Neural cell (in vitro differentiated cells): ENCODE measurements around the gene MFSD1. TPM values are rescaled to one million over a fixed set of nuclear protein-coding genes. Genes with fewer than 3 reads are reported as not detected.

ENCODE experiments used
- H2AFZ ChIP-seq: fragments of 200-600, 300-800 bp; sonication (generic), shearing (Covaris generic); 2 replicates; pipeline ENCODE4 v1.6.0; 2014; ENCODE audit warnings: low read depth, mild to moderate bottlenecking, antibody characterized with exemption, low read length, moderate library complexity
- H3F3A ChIP-seq: fragments of 200-600 bp; shearing (Covaris generic); 2 replicates; pipeline ENCODE4 v1.6.1; 2016; ENCODE audit warnings: mild to moderate bottlenecking, moderate library complexity, mixed read lengths, antibody characterized with exemption, low read length; ENCODE audit not compliant: insufficient read depth, poor library complexity, severe bottlenecking
- H3K27ac ChIP-seq: fragments of 200-600, 300-800 bp; sonication (generic), shearing (Covaris generic); 2 replicates; pipeline ENCODE4 v1.5.1; 2014; ENCODE audit warnings: mild to moderate bottlenecking, low read length, moderate library complexity
- H3K27me3 ChIP-seq: fragments of 300-800, 200-600 bp; sonication (generic), shearing (Covaris generic); 2 replicates; pipeline ENCODE4 v1.6.0; 2014; ENCODE audit warnings: mild to moderate bottlenecking, low read depth, low read length, moderate library complexity; ENCODE audit not compliant: insufficient read depth
- H3K36me3 ChIP-seq: fragments of 300-800, 200-600 bp; sonication (generic), shearing (Covaris generic); 2 replicates; pipeline ENCODE4 v1.5.1; 2014; ENCODE audit warnings: mild to moderate bottlenecking, antibody characterized with exemption, low read length, moderate library complexity; ENCODE audit not compliant: insufficient read depth
- H3K4me2 ChIP-seq: fragments of 300-800, 200-600 bp; sonication (generic), shearing (Covaris generic); 2 replicates; pipeline ENCODE4 v1.6.0; 2014; ENCODE audit warnings: mild to moderate bottlenecking, low read length
- H3K4me3 ChIP-seq: fragments of 300-800, 200-600 bp; sonication (generic), shearing (Covaris generic); 2 replicates; pipeline ENCODE4 v1.5.1; 2014; ENCODE audit warnings: mild to moderate bottlenecking, low read length, moderate library complexity
- H3K79me2 ChIP-seq: fragments of 200-600 bp; shearing (Covaris generic); replicated peaks from 2 replicates; pipeline ENCODE4 v1.6.0; 2014; ENCODE audit warnings: mild to moderate bottlenecking, low read length, moderate library complexity; ENCODE audit not compliant: insufficient read depth
- H3K9ac ChIP-seq: fragments of 300-800, 200-600 bp; sonication (generic), shearing (Covaris generic); 2 replicates; pipeline ENCODE4 v1.6.1; 2016; ENCODE audit warnings: mild to moderate bottlenecking, low read length, mixed read lengths
- H3K9me2 ChIP-seq: fragments of 200-600 bp; shearing (Covaris generic); 2 replicates; pipeline ENCODE4 v1.6.1; 2016; ENCODE audit warnings: mild to moderate bottlenecking, low read length, mixed read lengths; ENCODE audit not compliant: insufficient read depth
- H3K9me3 ChIP-seq: fragments of 200-600, 300-800 bp; sonication (generic), shearing (Covaris generic); 2 replicates; pipeline ENCODE4 v1.6.1; 2016; ENCODE audit warnings: mild to moderate bottlenecking, mixed run types, low read length, moderate library complexity, mixed read lengths
- H4K20me1 ChIP-seq: fragments of 200-600 bp; shearing (Covaris generic); 2 replicates; pipeline ENCODE4 v1.6.1; 2016; ENCODE audit warnings: mild to moderate bottlenecking, mixed run types; ENCODE audit not compliant: insufficient read depth
- CTCF ChIP-seq: fragments of 450-650 bp; IDR thresholded peaks from 2 replicates; pipeline ENCODE4 v1.5.1; 2014; ENCODE audit warnings: antibody characterized with exemption, mild to moderate bottlenecking, moderate library complexity; ENCODE audit not compliant: poor library complexity, severe bottlenecking
- EP300 ChIP-seq: fragments of 450-650 bp; conservative IDR thresholded peaks from 2 replicates; pipeline ENCODE4 v1.6.1; 2014; ENCODE audit warnings: antibody characterized with exemption, mild to moderate bottlenecking, moderate library complexity; ENCODE audit not compliant: poor library complexity, severe bottlenecking
- EZH2 ChIP-seq: fragments of 200-600, 300-800 bp; shearing (Covaris generic), sonication (generic); IDR thresholded peaks from 2 replicates; pipeline ENCODE4 v1.6.1; 2014; ENCODE audit warnings: antibody characterized with exemption, low read length, borderline replicate concordance, mild to moderate bottlenecking; ENCODE audit not compliant: insufficient read depth, poor library complexity, severe bottlenecking
- MXI1 ChIP-seq: fragments of 450-650 bp; conservative IDR thresholded peaks from 2 replicates; pipeline ENCODE4 v1.6.1; 2014; ENCODE audit warnings: antibody characterized with exemption, mild to moderate bottlenecking; ENCODE audit not compliant: poor library complexity, severe bottlenecking
- POLR2AphosphoS5 ChIP-seq: IDR thresholded peaks from 2 replicates; pipeline ENCODE4 v1.6.1; 2012
- RAD21 ChIP-seq: fragments of 450-650 bp; conservative IDR thresholded peaks from 2 replicates; pipeline ENCODE4 v1.6.1; 2014; ENCODE audit warnings: antibody characterized with exemption, mild to moderate bottlenecking, moderate library complexity
- REST ChIP-seq: IDR thresholded peaks from 2 replicates; pipeline ENCODE4 v1.6.1; 2012; ENCODE audit warnings: borderline replicate concordance
- SMC3 ChIP-seq: fragments of 450-650 bp; conservative IDR thresholded peaks from 2 replicates; pipeline ENCODE4 v1.6.1; 2014; ENCODE audit warnings: antibody characterized with exemption, mild to moderate bottlenecking, moderate library complexity; ENCODE audit not compliant: poor library complexity
- TAF1 ChIP-seq: IDR thresholded peaks from 2 replicates; pipeline ENCODE4 v1.6.1; 2012; ENCODE audit warnings: low read depth
- polyA plus RNA-seq: library from polyadenylated mRNA; depleted of rRNA; stranded (reverse); fragments of >200 nt; gene quantifications from 2 replicates; pipeline ENCODE4 v1.2.3, GENCODE V29; 2014

Gene MFSD1
- polyA plus RNA-seq, 1 donor from 2014 or later, result 107 TPM

- Histone ChIP-seq H3K9me2 (no peaks in the 10 kb centered on the region), H3K9me3 (no peaks in the 10 kb centered on the region), H3K4me3 (no peak overlapping the region), H3K27ac (no peak overlapping the region), H3K9ac (no peak overlapping the region), H3K4me2 (no peak overlapping the region), H2AFZ (no peak overlapping the region), H3K36me3 (no peaks in the 10 kb centered on the region), H3K79me2 (no peaks in the 10 kb centered on the region), H3K27me3 (no peaks in the 10 kb centered on the region), H4K20me1 (no peaks in the 10 kb centered on the region), H3F3A (no peaks in the 10 kb centered on the region)
- TF ChIP-seq CTCF (no peak), TAF1 (no peak), EP300 (no peak), EZH2 (no peak), MXI1 (no peak), SMC3 (no peak), RAD21 (no peak), POLR2AphosphoS5 (no peak), REST (no peak)
These were observed 46.0 kb downstream of the MFSD1 start for GRCh38 chr3:158847885-158848284.

- H3K9me3 ChIP-seq, result no peaks in the 10 kb centered on the region
- no peaks in the 10 kb centered on the region for H3F3A ChIP-seq
- no peaks in the 10 kb centered on the region for H3K27me3 ChIP-seq
- H2AFZ ChIP-seq, result no peak overlapping the region
- H3K36me3 ChIP-seq, result no peaks in the 10 kb centered on the region
- H3K27ac ChIP-seq, result no peak overlapping the region
- H3K9ac ChIP-seq, result no peak overlapping the region
- no peaks in the 10 kb centered on the region for H3K79me2 ChIP-seq
- H4K20me1 ChIP-seq, result no peaks in the 10 kb centered on the region
- TF ChIP-seq RAD21 (no peak), REST (no peak), EZH2 (no peak), CTCF (no peak)
- no peaks in the 10 kb centered on the region for H3K9me2 ChIP-seq
- no peak overlapping the region for H3K4me2 ChIP-seq
- no peak overlapping the region for H3K4me3 ChIP-seq
These were observed 47.9 kb downstream of the MFSD1 start for GRCh38 chr3:158849757-158850156.
